SJSA1 (cell line): Measurements from ENCODE around the gene HMX1. TPM values are rescaled to one million over a fixed set of nuclear protein-coding genes. Genes with fewer than 3 reads are reported as not detected.

Experiments
- DNase-seq, 2 experiments: peaks; one replicate each; pipeline ENCODE4 v3.0.0-alpha.2; 2015 to 2020; ENCODE audit warnings: low spot score in 2 of 2, low read depth in 1 of 2
- H3K27ac ChIP-seq: fragments of 250-450 bp; sonication (Bioruptor Pico); 2 replicates; pipeline ENCODE4 v1.5.1; 2020; ENCODE audit warnings: mild to moderate bottlenecking, moderate library complexity
- H3K27me3 ChIP-seq: fragments of 250-450 bp; sonication (Bioruptor Pico); replicated peaks from 2 replicates; pipeline ENCODE4 v1.5.1; 2020; ENCODE audit warnings: mild to moderate bottlenecking, moderate library complexity
- H3K36me3 ChIP-seq: fragments of 250-450 bp; sonication (Bioruptor Pico); 2 replicates; pipeline ENCODE4 v1.5.1; 2020; ENCODE audit warnings: mild to moderate bottlenecking
- H3K4me1 ChIP-seq: fragments of 250-450 bp; sonication (Bioruptor Pico); replicated peaks from 2 replicates; pipeline ENCODE4 v1.6.1; 2021; ENCODE audit warnings: mild to moderate bottlenecking
- H3K4me3 ChIP-seq: fragments of 250-450 bp; sonication (Bioruptor Pico); 2 replicates; pipeline ENCODE4 v1.5.1; 2020; ENCODE audit warnings: mild to moderate bottlenecking
- H3K9me3 ChIP-seq: fragments of 250-450 bp; sonication (Bioruptor Pico); replicated peaks from 2 replicates; pipeline ENCODE4 v1.5.1; 2020; ENCODE audit warnings: mild to moderate bottlenecking
- total RNA-seq: library from RNA; depleted of rRNA; stranded (reverse); fragments of >200 nt; shearing (Covaris generic); gene quantifications from 2 replicates; pipeline ENCODE4 v1.2.3, GENCODE V29; 2014

Gene HMX1
- total RNA-seq, 1 experiment from 2014 or later, result 0.63 TPM

DNA sequence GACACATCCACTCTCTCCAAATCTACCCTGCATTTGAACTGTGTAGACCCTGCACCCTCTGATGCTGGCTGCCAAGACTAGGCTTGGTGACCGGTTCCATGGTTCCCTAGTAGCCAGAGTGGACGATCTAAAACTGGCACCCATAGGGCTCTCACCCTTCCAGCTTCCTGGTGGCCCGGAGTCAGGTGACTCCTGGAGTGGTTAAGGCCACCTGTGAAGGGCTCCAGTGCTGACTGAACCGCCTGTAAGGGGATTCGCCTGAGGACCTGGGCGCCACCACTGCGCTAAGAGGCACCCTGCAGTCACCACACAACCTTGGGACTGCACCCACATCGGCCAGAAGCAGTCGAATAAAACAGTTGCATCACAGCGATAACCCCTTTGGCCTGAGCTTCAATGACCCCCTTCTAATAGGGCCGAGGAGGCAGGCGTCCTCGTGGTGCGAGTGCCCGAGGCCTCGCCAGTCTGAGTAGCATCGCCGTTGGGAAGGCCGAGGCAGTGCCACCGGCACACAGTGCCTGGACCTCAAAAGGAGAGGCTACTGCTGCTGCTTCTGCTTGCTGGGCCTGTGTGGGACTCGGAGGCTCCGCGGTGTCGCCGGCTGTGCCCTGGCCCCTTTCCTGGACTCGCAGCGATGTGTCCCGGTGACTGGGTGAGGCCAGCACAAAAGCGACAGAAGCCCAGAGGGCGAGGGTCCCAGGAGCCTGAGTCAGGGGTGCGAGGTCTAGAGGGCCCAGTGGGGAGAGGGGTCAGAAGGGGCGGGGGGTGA lies 6.5 kb downstream of the HMX1 start:
- Histone ChIP-seq H3K4me1 (no peaks in the 10 kb centered on the region; the same call in 1 of the 2 replicates), H3K36me3 (no peaks in the 10 kb centered on the region), H3K9me3 (no peaks in the 10 kb centered on the region), H3K27me3 (peaks cover 61% of the 10 kb centered on the region), H3K4me3 (no peak overlapping the region), H3K27ac (no peak overlapping the region)
- no peak for DNase-seq

DNA sequence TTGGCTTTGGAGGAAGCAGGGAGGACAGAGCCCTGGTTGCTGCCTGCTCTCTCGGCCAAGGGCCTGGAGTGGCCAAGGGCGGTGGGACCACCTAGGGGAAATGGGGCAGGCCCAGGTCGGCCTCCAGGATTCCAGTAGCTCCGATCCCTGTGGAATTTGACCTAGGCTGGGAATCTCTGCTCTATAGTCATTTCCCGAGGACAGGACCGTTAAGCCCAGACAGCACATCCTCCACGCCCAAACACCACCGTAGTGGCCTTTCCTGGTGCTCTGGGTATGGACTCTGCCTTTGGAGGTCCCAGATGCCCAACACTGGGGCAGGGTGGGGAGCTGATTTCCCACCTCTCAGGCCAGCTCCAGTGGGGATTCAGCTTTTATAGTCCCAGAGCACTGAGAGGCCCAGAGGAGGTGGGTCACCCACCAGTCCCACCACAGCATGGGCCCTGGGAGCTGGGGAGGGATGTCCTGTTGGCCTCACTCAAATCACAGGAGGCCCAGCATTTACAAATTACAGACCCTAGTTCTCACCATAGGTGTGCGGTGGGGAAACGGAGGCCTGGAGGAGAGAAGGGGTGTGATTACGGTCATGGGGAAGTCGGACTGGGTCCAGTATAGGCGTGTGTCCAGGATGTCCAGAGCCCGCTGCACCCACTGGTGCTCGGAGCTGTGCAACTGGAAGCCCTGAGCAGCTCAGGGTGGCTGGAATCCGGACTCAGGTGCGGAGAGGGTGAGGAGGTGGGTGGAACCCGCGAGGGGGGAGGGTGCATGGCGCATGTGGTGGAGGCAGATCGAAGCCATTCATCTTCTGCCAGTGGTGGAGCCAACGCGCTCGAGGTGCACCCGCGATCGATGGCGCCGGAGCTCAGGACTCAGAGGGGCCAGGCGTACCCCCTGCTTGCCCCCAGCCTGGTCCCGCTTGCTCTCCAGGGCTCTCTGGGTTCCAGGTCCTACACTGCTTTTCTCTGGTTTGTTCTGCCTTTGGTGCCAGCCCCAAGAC lies 7.7 kb downstream of the HMX1 start:
- peaks cover 70% of the 10 kb centered on the region for H3K27me3 ChIP-seq
- H3K4me3 ChIP-seq, result no peak overlapping the region
- H3K36me3 ChIP-seq, result no peaks in the 10 kb centered on the region
- H3K4me1 ChIP-seq, result no peaks in the 10 kb centered on the region; the same call in 1 of the 2 replicates
- DNase-seq, result no peak
- H3K9me3 ChIP-seq, result no peaks in the 10 kb centered on the region
- no peak overlapping the region for H3K27ac ChIP-seq

DNA sequence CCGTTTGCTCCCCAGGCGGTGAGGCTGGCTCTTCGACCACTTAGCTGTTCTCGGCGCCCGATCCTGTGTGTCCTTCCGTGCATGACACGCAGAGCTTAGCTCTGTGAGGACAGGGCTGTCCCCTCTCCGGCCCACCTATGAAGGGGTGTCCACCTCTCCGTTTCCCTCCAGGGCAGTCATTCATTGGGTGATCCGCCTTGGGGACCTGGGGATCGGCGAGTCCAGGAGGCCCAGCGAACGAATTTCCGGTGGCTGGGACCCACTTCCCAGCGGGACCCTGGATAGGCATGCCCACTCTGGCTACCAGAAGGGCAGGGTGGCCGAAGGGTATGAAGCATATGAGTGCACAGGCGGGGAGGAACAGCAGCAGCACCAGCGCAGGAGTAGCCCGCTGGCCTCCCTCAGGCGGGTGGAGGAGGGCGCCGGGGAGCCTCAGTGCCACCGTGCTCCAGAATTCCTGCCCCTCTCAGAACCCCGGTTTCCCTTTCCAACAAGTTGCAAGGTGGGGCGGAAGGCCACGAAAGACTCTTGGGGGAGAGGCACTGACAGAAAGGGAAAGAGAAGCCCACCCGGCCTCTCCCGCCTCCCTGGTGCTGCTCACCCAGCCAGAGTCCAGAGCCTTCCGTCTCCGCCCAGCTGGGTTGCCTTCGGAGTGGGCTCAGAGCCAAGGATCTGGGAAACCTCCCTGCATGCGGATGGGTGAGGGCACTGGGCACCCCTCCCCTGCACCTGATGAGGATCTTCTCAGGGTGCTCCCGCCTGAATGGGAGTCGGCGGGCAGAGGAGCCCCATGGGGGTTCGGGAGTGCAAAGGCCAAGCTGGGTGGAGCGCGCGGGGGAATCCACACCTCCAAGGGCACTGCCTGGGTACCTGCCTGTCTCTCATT lies 8.6 kb downstream of the HMX1 start:
- Histone ChIP-seq H3K4me1 (no peaks in the 10 kb centered on the region; the same call in 1 of the 2 replicates), H3K9me3 (no peaks in the 10 kb centered on the region), H3K4me3 (no peak overlapping the region), H3K36me3 (no peaks in the 10 kb centered on the region), H3K27ac (no peak overlapping the region), H3K27me3 (peaks cover 71% of the 10 kb centered on the region)
- DNase-seq, result no peak

DNA sequence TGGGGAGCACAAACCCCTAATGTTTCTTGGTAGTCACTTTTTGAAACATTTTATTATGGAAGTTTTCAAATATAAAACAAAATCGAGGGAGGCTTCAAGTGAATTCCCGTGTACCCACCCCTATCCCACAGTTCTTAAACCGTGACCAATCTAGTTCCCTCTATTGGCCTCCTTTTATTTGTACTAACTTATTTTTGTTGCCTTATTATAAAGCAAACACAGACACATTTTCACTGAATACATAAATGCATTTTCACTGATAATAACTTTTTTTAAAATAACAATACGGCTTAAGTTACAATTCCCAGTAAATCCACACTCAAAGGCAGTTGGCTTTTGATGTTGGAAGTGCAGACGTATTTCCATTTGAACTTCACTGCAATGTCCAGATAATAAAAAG lies 9.3 kb downstream of the HMX1 start:
- Histone ChIP-seq H3K27me3 (peaks cover 76% of the 10 kb centered on the region), H3K27ac (no peak overlapping the region), H3K9me3 (no peaks in the 10 kb centered on the region), H3K4me3 (no peak overlapping the region), H3K36me3 (no peaks in the 10 kb centered on the region), H3K4me1 (no peaks in the 10 kb centered on the region; the same call in 1 of the 2 replicates)
- no peak for DNase-seq

DNA sequence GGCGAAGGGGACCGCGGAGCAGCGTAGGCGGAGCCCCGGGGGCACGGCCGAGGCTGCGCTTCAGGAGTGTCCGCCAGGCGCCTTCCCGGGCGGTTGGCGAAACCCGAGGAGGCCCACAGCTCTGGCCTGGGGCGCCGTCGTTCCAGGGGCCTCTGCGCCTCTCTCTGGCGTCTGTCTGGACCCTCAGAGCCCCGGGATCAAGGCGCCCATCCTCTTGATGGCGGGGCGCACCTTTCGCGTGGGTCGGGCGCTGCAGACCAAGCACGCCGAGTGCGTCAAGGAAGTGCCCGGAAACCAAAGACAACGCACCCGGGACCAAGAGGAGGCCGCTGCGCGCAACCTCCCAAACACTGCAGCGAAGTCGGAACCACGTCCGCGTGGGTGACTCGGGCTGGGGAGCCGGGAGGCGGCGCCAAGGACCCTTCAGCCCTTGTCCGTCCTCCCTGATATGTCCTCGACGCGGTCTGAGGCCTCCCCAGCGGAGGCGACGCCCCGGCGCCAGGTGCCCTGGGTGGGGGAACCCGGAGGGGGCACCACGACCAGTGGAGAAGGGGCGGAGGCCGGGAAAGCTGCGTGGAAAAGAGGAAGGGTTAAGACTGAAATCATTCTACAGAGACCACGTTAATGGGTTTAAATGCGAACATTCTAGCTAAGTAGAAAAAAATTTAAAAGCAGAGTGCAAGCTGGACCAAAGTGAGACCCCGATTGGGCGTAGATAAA lies 9.9 kb downstream of the HMX1 start:
- Histone ChIP-seq H3K27me3 (peaks cover 73% of the 10 kb centered on the region), H3K4me3 (no peak overlapping the region), H3K9me3 (no peaks in the 10 kb centered on the region), H3K4me1 (no peaks in the 10 kb centered on the region; the same call in 1 of the 2 replicates), H3K27ac (no peak overlapping the region), H3K36me3 (no peaks in the 10 kb centered on the region)
- no peak for DNase-seq

DNA sequence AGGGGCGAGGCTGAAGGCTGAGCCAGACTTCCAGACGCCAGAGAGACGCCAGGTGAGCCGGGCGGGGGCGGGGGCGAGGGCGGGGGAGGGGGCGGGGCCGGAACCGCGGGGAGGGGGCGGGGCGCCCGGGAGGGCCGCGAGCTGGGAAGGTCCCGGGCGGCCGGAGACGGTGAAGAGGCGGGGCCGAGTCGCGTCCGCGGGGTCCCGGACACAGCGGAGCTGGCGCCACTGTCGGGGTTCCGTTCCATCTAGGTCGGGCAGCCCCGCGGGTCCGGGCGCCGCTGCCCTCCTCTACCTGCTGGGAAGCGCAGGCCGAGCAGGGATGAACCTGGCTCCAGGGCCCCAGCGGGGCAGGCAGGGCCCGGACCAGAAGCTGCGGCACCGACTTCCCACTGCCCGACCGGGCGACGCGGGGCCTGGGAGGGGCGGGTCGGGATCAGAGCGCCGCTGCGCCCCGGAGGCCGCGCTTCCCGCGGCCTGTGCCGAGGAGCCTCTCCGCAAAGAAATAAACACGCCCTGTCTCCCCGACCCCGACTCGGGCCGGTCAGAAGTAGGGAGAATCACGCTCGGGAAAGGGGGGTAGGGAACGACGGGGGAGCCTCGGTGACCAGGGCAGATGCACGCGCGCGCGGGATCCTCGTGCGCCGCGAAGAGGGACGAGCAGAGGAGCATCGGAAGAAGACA lies 10.6 kb downstream of the HMX1 start:
- Histone ChIP-seq H3K4me1 (no peaks in the 10 kb centered on the region; the same call in 1 of the 2 replicates), H3K27me3 (peaks cover 68% of the 10 kb centered on the region)
- no peak for DNase-seq

DNA sequence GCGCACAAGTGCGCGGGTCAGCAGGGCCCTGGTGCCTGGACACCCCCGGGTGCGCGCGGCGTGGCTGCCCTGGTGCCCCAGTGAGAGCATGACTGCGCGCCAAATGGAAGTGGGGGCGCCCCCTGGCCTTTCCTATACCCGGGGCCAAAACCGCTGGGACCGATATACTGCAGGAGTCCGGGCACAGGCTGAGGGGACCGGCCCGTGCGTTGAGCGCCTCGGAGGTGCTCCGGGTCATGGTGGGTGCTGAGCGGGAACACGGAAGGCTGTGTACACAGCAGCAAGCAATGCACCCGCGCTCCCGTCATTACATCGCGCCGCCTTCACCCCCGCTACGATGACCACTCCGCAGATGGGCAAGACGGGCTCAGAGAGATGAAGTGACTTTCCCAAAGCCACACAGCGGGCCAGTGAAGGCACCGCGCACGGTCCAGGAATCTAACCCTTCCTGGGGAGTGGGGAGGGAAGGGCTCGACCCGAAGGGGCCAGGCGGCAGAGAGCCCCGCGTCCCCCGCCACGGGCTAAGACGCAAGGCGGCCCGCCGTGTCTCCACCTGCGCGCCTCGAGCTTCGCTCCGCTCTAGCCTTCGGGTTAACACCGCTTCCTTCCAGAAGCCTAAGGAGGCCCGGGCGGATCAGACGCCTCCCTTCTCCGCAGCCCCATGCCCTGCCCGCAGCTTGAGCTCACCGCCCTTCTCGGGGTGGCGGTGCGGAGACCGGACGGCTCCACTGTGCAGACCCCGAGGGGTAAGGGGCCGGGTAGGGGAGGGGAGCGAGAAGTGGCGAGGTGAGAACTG lies 11.3 kb downstream of the HMX1 start:
- Histone ChIP-seq H3K4me3 (no peak overlapping the region), H3K9me3 (no peaks in the 10 kb centered on the region), H3K27ac (no peak overlapping the region), H3K4me1 (peaks cover 1% of the 10 kb centered on the region), H3K36me3 (no peaks in the 10 kb centered on the region), H3K27me3 (peaks cover 68% of the 10 kb centered on the region)
- DNase-seq, result no peak

More for the DNA sequence above, 10.6 kb downstream of the HMX1 start:
- Histone ChIP-seq H3K9me3 (no peaks in the 10 kb centered on the region), H3K27ac (no peak overlapping the region), H3K4me3 (no peak overlapping the region), H3K36me3 (no peaks in the 10 kb centered on the region)

DNA sequence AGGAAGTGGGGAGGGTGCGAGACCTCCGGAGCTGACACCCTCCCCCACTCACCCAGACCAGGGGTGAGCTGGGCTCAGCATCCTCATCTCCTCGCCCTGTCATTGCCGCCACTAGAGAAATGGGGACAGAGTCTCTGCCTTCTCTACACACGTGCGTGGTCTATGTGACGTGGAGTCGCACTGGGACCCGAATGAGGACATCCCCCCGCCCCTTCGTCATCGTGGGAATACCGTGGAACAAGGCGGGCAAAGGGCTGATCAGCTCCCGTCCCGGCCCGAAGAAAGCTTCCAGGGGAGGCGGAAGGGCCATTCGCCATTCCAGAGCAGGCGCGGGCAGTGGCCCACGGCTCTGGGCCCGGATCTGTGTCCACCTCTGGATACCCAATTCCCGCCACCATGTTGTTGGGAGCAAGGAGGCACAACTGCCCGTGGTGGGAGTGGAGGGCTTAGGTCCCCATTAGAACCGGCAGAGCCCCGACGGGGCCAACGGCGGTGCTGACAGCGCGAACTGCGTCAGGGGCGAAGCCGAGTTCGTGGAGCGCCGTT lies 12.0 kb downstream of the HMX1 start:
- no peaks in the 10 kb centered on the region for H3K36me3 ChIP-seq
- peaks cover 67% of the 10 kb centered on the region for H3K27me3 ChIP-seq

DNA sequence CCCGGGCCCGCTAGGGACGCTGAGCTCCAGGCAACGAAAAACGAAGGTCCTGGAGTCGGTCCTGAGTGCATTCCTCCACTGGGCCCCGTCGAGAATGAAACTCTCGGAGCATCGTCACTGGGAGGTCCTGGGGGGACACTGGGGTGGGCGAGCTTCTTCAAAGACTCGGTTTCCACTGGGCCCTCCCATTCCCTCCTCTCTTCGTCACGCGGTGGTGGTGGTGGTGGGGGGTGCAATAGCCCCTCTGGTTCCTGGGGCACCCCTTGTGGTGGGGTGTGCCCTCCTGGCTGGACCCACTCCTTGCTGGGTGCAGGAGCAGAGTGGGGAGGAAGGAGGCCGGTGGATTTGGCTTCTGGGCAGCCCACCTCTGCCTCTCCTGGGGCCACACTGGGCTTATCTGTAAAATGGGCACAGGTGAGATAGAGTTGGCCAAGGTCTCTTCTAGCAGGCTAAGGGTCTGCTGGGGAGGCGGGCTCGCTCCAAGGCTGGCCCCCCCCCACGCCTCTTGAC lies 12.9 kb downstream of the HMX1 start:
- Histone ChIP-seq H3K36me3 (no peaks in the 10 kb centered on the region), H3K4me3 (no peak overlapping the region), H3K27me3 (peaks cover 60% of the 10 kb centered on the region), H3K9me3 (no peaks in the 10 kb centered on the region), H3K4me1 (peaks cover 15% of the 10 kb centered on the region), H3K27ac (no peak overlapping the region)
- DNase-seq, result no peak

More for the DNA sequence above, 12.0 kb downstream of the HMX1 start:
- Histone ChIP-seq H3K27ac (no peak overlapping the region), H3K4me1 (peaks cover 8% of the 10 kb centered on the region), H3K9me3 (no peaks in the 10 kb centered on the region), H3K4me3 (no peak overlapping the region)
- no peak for DNase-seq

DNA sequence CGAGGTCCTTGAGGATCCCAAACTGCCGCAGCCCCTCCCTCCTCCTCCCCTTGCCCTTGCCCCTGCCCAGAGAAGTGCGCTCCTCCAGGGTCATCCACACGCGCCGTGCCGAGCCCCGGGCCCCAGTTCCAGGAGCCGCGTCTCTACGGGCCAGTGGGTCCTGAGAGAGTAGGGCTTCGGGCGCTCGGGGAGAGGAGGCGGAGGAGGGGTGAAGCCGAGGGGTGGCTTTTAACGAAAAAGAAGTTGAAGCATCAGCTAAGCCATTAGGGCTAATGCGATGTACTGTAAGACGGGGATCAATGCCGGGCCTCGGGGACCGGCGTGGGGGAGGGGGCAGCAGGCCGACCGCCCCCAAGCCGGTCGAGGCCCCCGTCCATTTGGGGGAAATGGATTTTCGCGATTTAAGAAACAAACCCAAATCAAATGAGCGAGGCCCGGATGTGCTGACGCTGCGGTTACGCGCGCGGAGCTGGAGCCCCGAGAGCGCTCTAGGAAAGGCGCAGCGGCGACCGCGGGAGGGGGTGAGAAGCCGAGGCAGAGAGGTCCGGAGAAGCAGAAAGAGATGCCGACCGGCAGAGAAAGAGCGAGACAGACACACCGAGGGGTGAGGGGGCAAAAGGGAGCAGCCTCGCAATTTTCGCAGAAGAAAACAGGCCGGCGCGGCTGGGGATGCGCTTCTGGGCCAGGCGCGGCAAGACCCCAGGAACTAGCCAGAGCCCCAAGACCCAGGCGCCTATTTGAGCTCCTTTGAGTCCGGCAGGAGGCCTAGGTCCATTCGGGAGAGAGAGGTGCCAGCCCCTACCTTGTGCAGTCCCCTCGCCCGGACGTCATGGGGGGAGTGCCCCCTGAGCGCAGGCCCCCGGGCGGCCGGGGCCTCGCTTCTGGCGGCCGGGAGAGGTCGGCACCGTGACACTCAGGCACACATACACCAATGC lies 13.6 kb downstream of the HMX1 start:
- Histone ChIP-seq H3K27me3 (peaks cover 54% of the 10 kb centered on the region), H3K27ac (no peak overlapping the region), H3K9me3 (no peaks in the 10 kb centered on the region), H3K36me3 (no peaks in the 10 kb centered on the region), H3K4me1 (peaks cover 15% of the 10 kb centered on the region), H3K4me3 (no peak overlapping the region)
- DNase-seq, result no peak
